ENCODE results near the gene C12orf50.

C12orf50 gene

GRCh38 chr12:87935216-87935615 is 94.0 kb downstream of the C12orf50 start:
- H2AFZ ChIP-seq (ENCODE audit: low read length) = no peak overlapping the region
- H3K79me2 ChIP-seq (ENCODE audit: insufficient read depth, low read length) = no peaks in the 10 kb centered on the region
- no peak overlapping the region for H3K9ac ChIP-seq (ENCODE audit: low read depth, low read length, poor library complexity, severe bottlenecking)
- no peaks in the 10 kb centered on the region for H4K20me1 ChIP-seq (ENCODE audit: insufficient read depth, low read length, poor library complexity, severe bottlenecking)
- TF ChIP-seq CTCF (conservative IDR thresholded peaks at IDR 0.05; ENCODE audit: low read length) = no peak
- TF ChIP-seq EZH2phosphoT487 (IDR thresholded peaks at IDR 0.05; ENCODE audit: borderline replicate concordance) = no peak
- H3K4me3 ChIP-seq (ENCODE audit: low read length, poor library complexity, severe bottlenecking) = no peak overlapping the region
- H3K36me3 ChIP-seq (ENCODE audit: insufficient read depth, low read length) = no peaks in the 10 kb centered on the region
- H3K9me3 ChIP-seq (ENCODE audit: insufficient read depth, low read depth, low read length) = 0 out of 2 replicates have a peak, but pooled peaks cover 3% of the 10 kb centered on the region
- H3K4me1 ChIP-seq (ENCODE audit: insufficient read depth, low read length, poor library complexity, severe bottlenecking) = no peaks in the 10 kb centered on the region
- H3K27me3 ChIP-seq (ENCODE audit: insufficient read depth, low read length, poor library complexity, severe bottlenecking) = no peaks in the 10 kb centered on the region
- no peaks in the 10 kb centered on the region for H3K9me2 ChIP-seq (replicated peaks; ENCODE audit: low read depth, low read length)
- H3K4me2 ChIP-seq (ENCODE audit: low read depth, low read length, poor library complexity, severe bottlenecking) = no peak overlapping the region
- no peaks in the 10 kb centered on the region for H3F3A ChIP-seq (ENCODE audit: low read depth)

GRCh38 chr12:87933991-87934390 is 95.2 kb downstream of the C12orf50 start:
- Histone ChIP-seq H3K36me3 (ENCODE audit: insufficient read depth, low read length) (no peaks in the 10 kb centered on the region), H4K20me1 (ENCODE audit: insufficient read depth, low read length, poor library complexity, severe bottlenecking) (no peaks in the 10 kb centered on the region), H3K4me3 (ENCODE audit: low read length, poor library complexity, severe bottlenecking) (no peak overlapping the region), H3K9me3 (ENCODE audit: insufficient read depth, low read depth, low read length) (0 out of 2 replicates have a peak, but pooled peaks cover 3% of the 10 kb centered on the region), H3K79me2 (ENCODE audit: insufficient read depth, low read length) (no peaks in the 10 kb centered on the region), H3K9me2 (replicated peaks; ENCODE audit: low read depth, low read length) (no peaks in the 10 kb centered on the region), H2AFZ (ENCODE audit: low read length) (no peak overlapping the region), H3K4me1 (ENCODE audit: insufficient read depth, low read length, poor library complexity, severe bottlenecking) (no peaks in the 10 kb centered on the region), H3K4me2 (ENCODE audit: low read depth, low read length, poor library complexity, severe bottlenecking) (no peak overlapping the region), H3K9ac (ENCODE audit: low read depth, low read length, poor library complexity, severe bottlenecking) (no peak overlapping the region), H3K27me3 (ENCODE audit: insufficient read depth, low read length, poor library complexity, severe bottlenecking) (no peaks in the 10 kb centered on the region), H3F3A (ENCODE audit: low read depth) (no peaks in the 10 kb centered on the region)
- no peak for TF ChIP-seq EZH2phosphoT487 (IDR thresholded peaks at IDR 0.05; ENCODE audit: borderline replicate concordance)
- TF ChIP-seq CTCF (conservative IDR thresholded peaks at IDR 0.05; ENCODE audit: low read length) = no peak

- no peak for TF ChIP-seq CTCF (conservative IDR thresholded peaks at IDR 0.05; ENCODE audit: low read length)
- no peak for TF ChIP-seq EZH2phosphoT487 (IDR thresholded peaks at IDR 0.05; ENCODE audit: borderline replicate concordance)
- no peaks in the 10 kb centered on the region for H4K20me1 ChIP-seq (ENCODE audit: insufficient read depth, low read length, poor library complexity, severe bottlenecking)
- no peak overlapping the region for H3K4me2 ChIP-seq (ENCODE audit: low read depth, low read length, poor library complexity, severe bottlenecking)
Measured at GRCh38 chr12:87931812-87932211, 97.4 kb downstream of the C12orf50 start.

More at GRCh38 chr12:87931812-87932211, 97.4 kb downstream of the C12orf50 start:
- Histone ChIP-seq H3K79me2 (ENCODE audit: insufficient read depth, low read length) (no peaks in the 10 kb centered on the region), H3K27me3 (ENCODE audit: insufficient read depth, low read length, poor library complexity, severe bottlenecking) (no peaks in the 10 kb centered on the region), H3K9ac (ENCODE audit: low read depth, low read length, poor library complexity, severe bottlenecking) (no peak overlapping the region), H3K36me3 (ENCODE audit: insufficient read depth, low read length) (no peaks in the 10 kb centered on the region), H3K9me3 (ENCODE audit: insufficient read depth, low read depth, low read length) (0 out of 2 replicates have a peak, but pooled peaks cover 3% of the 10 kb centered on the region), H3F3A (ENCODE audit: low read depth) (no peaks in the 10 kb centered on the region), H2AFZ (ENCODE audit: low read length) (no peak overlapping the region), H3K9me2 (replicated peaks; ENCODE audit: low read depth, low read length) (no peaks in the 10 kb centered on the region), H3K4me3 (ENCODE audit: low read length, poor library complexity, severe bottlenecking) (no peak overlapping the region), H3K4me1 (ENCODE audit: insufficient read depth, low read length, poor library complexity, severe bottlenecking) (no peaks in the 10 kb centered on the region)

All from Loucy (cell line).